ENCODE measurements around the gene GSDMA.

The GSDMA gene

GRCh38 chr17:39925282-39926134, 37.3 kb upstream of the GSDMA start:
- H3K4me3 Mint-ChIP-seq: peak overlapping the region; percentile 94
- no peaks in the 10 kb centered on the region for H3K9me3 Mint-ChIP-seq

GRCh38 chr17:39926135-39926587, 36.6 kb upstream of the GSDMA start:
- Mint-ChIP-seq H3K27ac (ENCODE audit: low read depth) (peak overlapping the region; percentile 78), H3K27me3 (no peaks in the 10 kb centered on the region), H3K36me3 (ENCODE audit: insufficient read depth) (peaks cover 33% of the 10 kb centered on the region), H3K9me3 (no peaks in the 10 kb centered on the region), H3K4me1 (peaks cover 59% of the 10 kb centered on the region), H3K4me3 (peak overlapping the region; percentile 94)
- ATAC-seq (replicated peaks; ENCODE audit: extremely low read depth, poor library complexity, severe bottlenecking) (no peak), DNase-seq (ENCODE audit: low spot score in 2 of 2) (no peak)

More at GRCh38 chr17:39925282-39926134, 37.3 kb upstream of the GSDMA start:
- DNase-seq (ENCODE audit: low spot score in 2 of 2) (no peak), ATAC-seq (replicated peaks; ENCODE audit: extremely low read depth, poor library complexity, severe bottlenecking) (no peak)
- peaks cover 65% of the 10 kb centered on the region for H3K4me1 Mint-ChIP-seq
- H3K27me3 Mint-ChIP-seq: no peaks in the 10 kb centered on the region
- peaks cover 33% of the 10 kb centered on the region for H3K36me3 Mint-ChIP-seq (ENCODE audit: insufficient read depth)
- peak overlapping the region; percentile 78 for H3K27ac Mint-ChIP-seq (ENCODE audit: low read depth)

- Mint-ChIP-seq H3K9me3 (no peaks in the 10 kb centered on the region), H3K27me3 (no peaks in the 10 kb centered on the region), H3K27ac (ENCODE audit: low read depth) (peak overlapping the region; percentile 78), H3K4me1 (peaks cover 54% of the 10 kb centered on the region), H3K36me3 (ENCODE audit: insufficient read depth) (peaks cover 31% of the 10 kb centered on the region), H3K4me3 (peak overlapping the region; percentile 94)
- ATAC-seq (replicated peaks; ENCODE audit: extremely low read depth, poor library complexity, severe bottlenecking): peak; percentile 77
- peak; percentile 37 to 60 for DNase-seq (ENCODE audit: low spot score in 2 of 2)
Observed at GRCh38 chr17:39926588-39927100, 36.2 kb upstream of the GSDMA start.

GRCh38 chr17:39927101-39927928, 35.5 kb upstream of the GSDMA start, which contains the start of the genes LRRC3C and ORMDL3:
LRRC3C (plus strand) TSS chr17:39927732; CDS start chr17:39941524, 13,792 bp downstream.
ORMDL3 (minus strand) TSS chr17:39927601; CDS start chr17:39924203, 3,398 bp downstream.
- Mint-ChIP-seq H3K36me3 (ENCODE audit: insufficient read depth) (peaks cover 26% of the 10 kb centered on the region), H3K4me1 (peaks cover 47% of the 10 kb centered on the region), H3K4me3 (peak within 1 kb of the TSS; percentile 94), H3K27me3 (no peaks in the 10 kb centered on the region), H3K9me3 (no peaks in the 10 kb centered on the region), H3K27ac (ENCODE audit: low read depth) (peak within 1 kb of the TSS; percentile 78)
- ATAC-seq (replicated peaks; ENCODE audit: extremely low read depth, poor library complexity, severe bottlenecking): peak; percentile 79
- peak; percentile 81 to 88 for DNase-seq (ENCODE audit: low spot score in 2 of 2)

- H3K4me3 Mint-ChIP-seq: peak overlapping the region; percentile 94
- H3K9me3 Mint-ChIP-seq: no peaks in the 10 kb centered on the region
- H3K27me3 Mint-ChIP-seq: no peaks in the 10 kb centered on the region
- DNase-seq (ENCODE audit: low spot score in 2 of 2): no peak
- peak overlapping the region; percentile 78 for H3K27ac Mint-ChIP-seq (ENCODE audit: low read depth)
- peaks cover 21% of the 10 kb centered on the region for H3K36me3 Mint-ChIP-seq (ENCODE audit: insufficient read depth)
- no peak for ATAC-seq (replicated peaks; ENCODE audit: extremely low read depth, poor library complexity, severe bottlenecking)
- H3K4me1 Mint-ChIP-seq: peaks cover 40% of the 10 kb centered on the region
Observed at GRCh38 chr17:39927929-39928857, 34.6 kb upstream of the GSDMA start.

GRCh38 chr17:39928858-39929645, 33.8 kb upstream of the GSDMA start:
- peaks cover 35% of the 10 kb centered on the region for H3K4me1 Mint-ChIP-seq
- H3K36me3 Mint-ChIP-seq (ENCODE audit: insufficient read depth): peaks cover 16% of the 10 kb centered on the region
- ATAC-seq (replicated peaks; ENCODE audit: extremely low read depth, poor library complexity, severe bottlenecking) (no peak), DNase-seq (ENCODE audit: low spot score in 2 of 2) (no peak)
- H3K27ac Mint-ChIP-seq (ENCODE audit: low read depth): no peak overlapping the region
- no peaks in the 10 kb centered on the region for H3K27me3 Mint-ChIP-seq
- no peak overlapping the region for H3K4me3 Mint-ChIP-seq
- H3K9me3 Mint-ChIP-seq: no peaks in the 10 kb centered on the region

GRCh38 chr17:39929646-39930407, 33.0 kb upstream of the GSDMA start:
- Mint-ChIP-seq H3K36me3 (ENCODE audit: insufficient read depth) (peaks cover 8% of the 10 kb centered on the region), H3K4me1 (peaks cover 27% of the 10 kb centered on the region), H3K4me3 (no peak overlapping the region), H3K9me3 (no peaks in the 10 kb centered on the region), H3K27me3 (no peaks in the 10 kb centered on the region), H3K27ac (ENCODE audit: low read depth) (no peak overlapping the region)
- DNase-seq (ENCODE audit: low spot score in 2 of 2): no peak
- ATAC-seq (replicated peaks; ENCODE audit: extremely low read depth, poor library complexity, severe bottlenecking): no peak

- Mint-ChIP-seq H3K9me3 (no peaks in the 10 kb centered on the region), H3K27ac (ENCODE audit: low read depth) (no peak overlapping the region), H3K4me3 (no peak overlapping the region), H3K4me1 (no peaks in the 10 kb centered on the region), H3K27me3 (no peaks in the 10 kb centered on the region), H3K36me3 (ENCODE audit: insufficient read depth) (no peaks in the 10 kb centered on the region)
- DNase-seq (ENCODE audit: low spot score in 2 of 2): no peak
- ATAC-seq (replicated peaks; ENCODE audit: extremely low read depth, poor library complexity, severe bottlenecking): no peak
Observed at GRCh38 chr17:39933912-39934311, 28.9 kb upstream of the GSDMA start.

GRCh38 chr17:39934324-39934723, 28.5 kb upstream of the GSDMA start:
- no peaks in the 10 kb centered on the region for H3K36me3 Mint-ChIP-seq (ENCODE audit: insufficient read depth)
- no peak overlapping the region for H3K4me3 Mint-ChIP-seq
- H3K27ac Mint-ChIP-seq (ENCODE audit: low read depth): no peak overlapping the region
- no peaks in the 10 kb centered on the region for H3K9me3 Mint-ChIP-seq
- H3K27me3 Mint-ChIP-seq: no peaks in the 10 kb centered on the region
- peaks cover under 1% of the 10 kb centered on the region for H3K4me1 Mint-ChIP-seq
- DNase-seq (ENCODE audit: low spot score in 2 of 2): no peak
- ATAC-seq (replicated peaks; ENCODE audit: extremely low read depth, poor library complexity, severe bottlenecking): no peak

GRCh38 chr17:39935909-39936308, 26.9 kb upstream of the GSDMA start:
- ATAC-seq (replicated peaks; ENCODE audit: extremely low read depth, poor library complexity, severe bottlenecking) (no peak), DNase-seq (ENCODE audit: low spot score in 2 of 2) (no peak)
- Mint-ChIP-seq H3K9me3 (no peaks in the 10 kb centered on the region), H3K27ac (ENCODE audit: low read depth) (no peak overlapping the region), H3K27me3 (no peaks in the 10 kb centered on the region), H3K36me3 (ENCODE audit: insufficient read depth) (no peaks in the 10 kb centered on the region), H3K4me3 (no peak overlapping the region), H3K4me1 (peaks cover 6% of the 10 kb centered on the region)

- Mint-ChIP-seq H3K27ac (ENCODE audit: low read depth) (no peak overlapping the region), H3K27me3 (no peaks in the 10 kb centered on the region), H3K9me3 (no peaks in the 10 kb centered on the region), H3K36me3 (ENCODE audit: insufficient read depth) (no peaks in the 10 kb centered on the region), H3K4me1 (peaks cover 6% of the 10 kb centered on the region), H3K4me3 (no peak overlapping the region)
- ATAC-seq (replicated peaks; ENCODE audit: extremely low read depth, poor library complexity, severe bottlenecking) (no peak), DNase-seq (ENCODE audit: low spot score in 2 of 2) (no peak)
Observed at GRCh38 chr17:39937447-39937846, 25.4 kb upstream of the GSDMA start.
